HCT116 (cell line): ENCODE results near the gene MAPK14. TPM values are rescaled to one million over a fixed set of nuclear protein-coding genes. Genes with fewer than 3 reads are reported as not detected.

Source experiments
- ATAC-seq: fragments of 200-7000 bp; cut with Tn5 transposase; 2 replicates; pipeline ENCODE4 v1.9.1; 2020; ENCODE audit warnings: mild to moderate bottlenecking, moderate library complexity
- BruUV-seq: library from RNA; stranded (reverse); fragments of 400-500 nt; replicated peaks from 2 replicates; lab custom pipeline; 2021; lab: Mats Ljungman, UMichigan
- CTCF ChIA-PET: fragments of 300-600 bp; sonication (Branson Sonifier 250); formaldehyde crosslinking; loops from one replicate; lab custom pipeline; 2021; ENCODE audit warnings: antibody characterized with exemption; lab: Charles Lee
- POLR2A ChIA-PET: fragments of 300-600, 350-600 bp; sonication (Branson Sonifier 250); formaldehyde crosslinking; loops from one replicate; lab custom pipeline; 2021; ENCODE audit warnings: antibody characterized with exemption; lab: Charles Lee
- RAD21 ChIA-PET, 2 experiments: fragments of 300-600 bp; sonication (Branson Sonifier 250); formaldehyde crosslinking; loops; one replicate each; lab custom pipeline; 2023; ENCODE audit warnings: low total read pairs in 2 of 2; ENCODE audit not compliant: uncharacterized antibody in 2 of 2, unreplicated experiment in 2 of 2, low non-redundant PET in 1 of 2; lab: Charles Lee
- DNase-seq: peaks from one replicate; pipeline ENCODE4 v3.0.0-alpha.2; 2010; ENCODE audit warnings: low read depth, low spot score
- H2AFZ ChIP-seq: fragments of 200-600 bp; shearing (Covaris generic), sonication (generic); 2 replicates; pipeline ENCODE4 v1.6.1; 2017; ENCODE audit warnings: low read depth, mixed run types, mixed read lengths, antibody characterized with exemption, low read length; ENCODE audit not compliant: poor library complexity, severe bottlenecking
- H3K27ac ChIP-seq: 2 replicates; pipeline ENCODE4 v1.5.1; 2012; ENCODE audit warnings: low read depth, low read length
- H3K27me3 ChIP-seq: fragments of 200-600 bp; sonication (generic); 2 replicates; pipeline ENCODE4 v1.6.1; 2016; ENCODE audit warnings: mixed run types, low read length, mixed read lengths; ENCODE audit not compliant: insufficient read depth
- H3K36me3 ChIP-seq, 2 experiments: fragments of 200-500 bp in 1 of 2; fragments of 200-600 bp in 1 of 2; sonication (Bioruptor generic) in 1 of 2; sonication (generic) in 1 of 2; 2 replicates each; pipeline versions ENCODE4 v1.5.1 to v1.6.1; 2014 to 2016; ENCODE audit warnings: low read length in 2 of 2, inconsistent platforms in 1 of 2, mixed read lengths in 1 of 2, mixed run types in 1 of 2; ENCODE audit not compliant: insufficient read depth in 2 of 2, control insufficient read depth in 1 of 2
- H3K4me1 ChIP-seq, 2 experiments: fragments of 200-600 bp in 1 of 2; sonication (generic) in 1 of 2; 2 replicates each; pipeline versions ENCODE4 v1.5.1 to v1.6.1; 2012 to 2017; ENCODE audit warnings: low read length in 2 of 2, inconsistent platforms in 1 of 2, mild to moderate bottlenecking in 1 of 2, mixed read lengths in 1 of 2, mixed run types in 1 of 2, moderate library complexity in 1 of 2; ENCODE audit not compliant: insufficient read depth in 2 of 2, control insufficient read depth in 1 of 2
- H3K4me2 ChIP-seq: fragments of 200-600 bp; sonication (generic); 2 replicates; pipeline ENCODE4 v1.6.1; 2017; ENCODE audit warnings: mixed run types, low read length, mixed read lengths
- H3K4me3 ChIP-seq, 2 experiments: fragments of 200-600 bp in 1 of 2; sonication (generic) in 1 of 2; replicated peaks in 1 of 2; 2 replicates each; pipeline ENCODE4 v1.5.1; 2011 to 2016; ENCODE audit warnings: low read length in 2 of 2, control low read depth in 1 of 2, low read depth in 1 of 2, mild to moderate bottlenecking in 1 of 2, mixed read lengths in 1 of 2, mixed run types in 1 of 2
- H3K79me2 ChIP-seq: fragments of 200-600 bp; sonication (generic); 2 replicates; pipeline ENCODE4 v1.6.1; 2017; ENCODE audit warnings: mild to moderate bottlenecking, mixed run types, low read length, moderate library complexity, mixed read lengths; ENCODE audit not compliant: insufficient read depth
- H3K9ac ChIP-seq: fragments of 200-600 bp; sonication (generic); 2 replicates; pipeline ENCODE4 v1.6.1; 2016; ENCODE audit warnings: low read length, mixed read lengths
- H3K9me2 ChIP-seq: fragments of 200-600 bp; sonication (generic), shearing (Covaris generic); 2 replicates; pipeline ENCODE4 v1.6.1; 2017; ENCODE audit warnings: mixed run types, mild to moderate bottlenecking, moderate library complexity; ENCODE audit not compliant: insufficient read depth
- H3K9me3 ChIP-seq, 2 experiments: fragments of 200-500 bp in 1 of 2; fragments of 200-600 bp in 1 of 2; sonication (Bioruptor generic) in 1 of 2; sonication (generic) in 1 of 2; 2 replicates each; pipeline ENCODE4 v1.6.1; 2014 to 2017; ENCODE audit warnings: low read length in 2 of 2, mixed read lengths in 2 of 2, inconsistent platforms in 1 of 2, low read depth in 1 of 2, mild to moderate bottlenecking in 1 of 2, mixed run types in 1 of 2, moderate library complexity in 1 of 2; ENCODE audit not compliant: control insufficient read depth in 1 of 2, insufficient read depth in 1 of 2
- H4K20me1 ChIP-seq: fragments of 200-600 bp; sonication (generic), shearing (Covaris generic); 2 replicates; pipeline ENCODE4 v1.6.1; 2017; ENCODE audit warnings: mixed run types, mild to moderate bottlenecking, moderate library complexity; ENCODE audit not compliant: insufficient read depth
- ATF3 ChIP-seq: IDR thresholded peaks from 2 replicates; pipeline ENCODE4 v1.6.1; 2012
- CTCF ChIP-seq, 3 experiments: fragments of 200-600 bp in 1 of 3; sonication (generic) in 1 of 3; IDR thresholded peaks in 2 of 3; conservative IDR thresholded peaks in 1 of 3; 2 replicates each; pipeline ENCODE4 v1.5.1; 2012 to 2017; ENCODE audit warnings: low read depth in 2 of 3, low read length in 2 of 3, antibody characterized with exemption in 1 of 3, borderline replicate concordance in 1 of 3, control low read depth in 1 of 3, mild to moderate bottlenecking in 1 of 3, mixed read lengths in 1 of 3, mixed run types in 1 of 3, moderate library complexity in 1 of 3; ENCODE audit not compliant: insufficient read depth in 1 of 3
- EGR1 ChIP-seq: IDR thresholded peaks from 2 replicates; pipeline ENCODE4 v1.6.1; 2012; ENCODE audit warnings: low read depth
- MAX ChIP-seq: IDR thresholded peaks from 2 replicates; pipeline ENCODE4 v1.6.1; 2012
- POLR2A ChIP-seq: IDR thresholded peaks from 2 replicates; pipeline ENCODE4 v1.7.0; 2011; ENCODE audit warnings: borderline replicate concordance; ENCODE audit not compliant: insufficient read depth, insufficient read length; ENCODE audit errors: extremely low read depth
- POLR2AphosphoS5 ChIP-seq: IDR thresholded peaks from 2 replicates; pipeline ENCODE4 v1.6.1; 2011; ENCODE audit warnings: mild to moderate bottlenecking, low read depth, low read length, moderate library complexity
- REST ChIP-seq: IDR thresholded peaks from 2 replicates; pipeline ENCODE4 v1.6.1; 2012; ENCODE audit warnings: low read depth
- SP1 ChIP-seq: IDR thresholded peaks from 2 replicates; pipeline ENCODE4 v1.6.1; 2012; ENCODE audit warnings: low read depth
- TCF7L2 ChIP-seq: IDR thresholded peaks from 2 replicates; pipeline ENCODE4 v1.7.0; 2011; ENCODE audit warnings: borderline replicate concordance, inconsistent platforms; ENCODE audit not compliant: insufficient read depth, insufficient read length; ENCODE audit errors: extremely low read depth
- intact Hi-C: fragments of 100-400 bp; cut with micrococcal nuclease; formaldehyde crosslinking; loops from 2 replicates; pipeline ENCODE4 v1.10.0; 2022
- total RNA-seq: library from RNA; stranded (reverse); gene quantifications from one replicate; pipeline ENCODE4 v1.2.1, GENCODE V29; 2021; ENCODE audit not compliant: unreplicated experiment

The MAPK14 gene
- total RNA-seq, 1 experiment from 2014 or later, result 34.2 TPM

- Histone ChIP-seq H3K4me3 (no peak overlapping the region), H3K27me3 (no peaks in the 10 kb centered on the region), H3K4me1 (no peaks in the 10 kb centered on the region), H3K4me2 (no peak overlapping the region), H3K79me2 (no peaks in the 10 kb centered on the region), H4K20me1 (peaks cover 5% of the 10 kb centered on the region; the same call in 1 of the 2 replicates), H3K9me2 (no peaks in the 10 kb centered on the region), H2AFZ (no peak overlapping the region), H3K36me3 (peaks cover 0 to 5% of the 10 kb centered on the region in 2 experiments; a peak in 1 of 4 replicates), H3K9ac (no peak overlapping the region), H3K27ac (no peak overlapping the region), H3K9me3 (no peaks in the 10 kb centered on the region)
- intact Hi-C loops, result loop anchor here (5.0 to 10.0 kb wide), 2 partner anchors 517 to 574 kb away; no protein-coding TSS in a partner anchor
- ChIA-PET RAD21 (no interaction called here), POLR2A (interaction anchor here (0.6 kb wide), 1 partner anchor 612 kb away, joined by 4 read pairs; no protein-coding TSS in a partner anchor), CTCF (interaction anchor here (1.1 kb wide), 1 partner anchor 9 kb away, joined by 4 read pairs; no protein-coding TSS in a partner anchor)
- ATAC-seq (no peak), DNase-seq (no peak)
- no peak for TF ChIP-seq POLR2A
- TF ChIP-seq CTCF (IDR thresholded peaks at IDR 0.05 in 2 of 3, conservative IDR thresholded peaks at IDR 0.05 in 1 of 3; ENCODE audit: borderline replicate concordance in 1 of 3, insufficient read depth in 1 of 3, low read depth in 2 of 3, low read length in 2 of 3), result 0 out of 6 replicates have a peak, but pooled peaks of 1 of the 3 experiments have one; percentile 13
- BruUV-seq, result no TSS peak
Measured at GRCh38 chr6:36098920-36099647, 71.5 kb downstream of the MAPK14 start.

GRCh38 chr6:36099869-36100483 lies 72.4 kb downstream of the MAPK14 start:
- H3K9ac ChIP-seq, result no peak overlapping the region
- H3K4me2 ChIP-seq, result no peak overlapping the region
- BruUV-seq, result no TSS peak
- H3K27ac ChIP-seq, result no peak overlapping the region
- H2AFZ ChIP-seq, result no peak overlapping the region
- ChIA-PET POLR2A (no interaction called here), RAD21 (no interaction called here), CTCF (interaction anchor here (1.1 kb wide), 1 partner anchor 8 kb away, joined by 4 read pairs; no protein-coding TSS in a partner anchor)
- intact Hi-C loops, result loop anchor here (5.0 to 10.0 kb wide), 2 partner anchors 518 to 575 kb away; no protein-coding TSS in a partner anchor
- peaks cover 5% of the 10 kb centered on the region; the same call in 1 of the 2 replicates for H4K20me1 ChIP-seq
- H3K36me3 ChIP-seq, result peaks cover 0 to 5% of the 10 kb centered on the region in 2 experiments; a peak in 1 of 4 replicates
- H3K9me3 ChIP-seq, result no peaks in the 10 kb centered on the region
- TF ChIP-seq SP1 (no peak), POLR2AphosphoS5 (no peak), REST (no peak), TCF7L2 (no peak), EGR1 (no peak), MAX (no peak), ATF3 (no peak)
- TF ChIP-seq, all 23 proteins: peak for 0
- no peaks in the 10 kb centered on the region for H3K27me3 ChIP-seq
- H3K79me2 ChIP-seq, result no peaks in the 10 kb centered on the region
- no peaks in the 10 kb centered on the region for H3K9me2 ChIP-seq
- H3K4me3 ChIP-seq, result no peak overlapping the region
- no peaks in the 10 kb centered on the region for H3K4me1 ChIP-seq
- ATAC-seq (no peak), DNase-seq (no peak)
